Astrocyte of the spinal cord (primary cell): ENCODE measurements around the gene FAM98C.

Experiments
- DNase-seq: peaks from one replicate; pipeline ENCODE4 v3.0.0; 2011; ENCODE audit warnings: low read depth, low spot score
- H3K4me3 ChIP-seq: 2 replicates; pipeline ENCODE4 v1.5.1; 2011; ENCODE audit warnings: low read depth, mild to moderate bottlenecking, low read length, moderate library complexity
- in situ Hi-C: cut with HindIII; loops from 2 replicates; pipeline ENCODE4 v1.10.0; 2017; ENCODE audit warnings: low sequenced_read_pairs
- TF ChIP-seq, protein P1 (sequence below): IDR thresholded peaks from 2 replicates; pipeline ENCODE4 v1.5.1; 2012; ENCODE audit warnings: low read depth, mild to moderate bottlenecking, low read length, inconsistent platforms

FAM98C gene

DNA sequence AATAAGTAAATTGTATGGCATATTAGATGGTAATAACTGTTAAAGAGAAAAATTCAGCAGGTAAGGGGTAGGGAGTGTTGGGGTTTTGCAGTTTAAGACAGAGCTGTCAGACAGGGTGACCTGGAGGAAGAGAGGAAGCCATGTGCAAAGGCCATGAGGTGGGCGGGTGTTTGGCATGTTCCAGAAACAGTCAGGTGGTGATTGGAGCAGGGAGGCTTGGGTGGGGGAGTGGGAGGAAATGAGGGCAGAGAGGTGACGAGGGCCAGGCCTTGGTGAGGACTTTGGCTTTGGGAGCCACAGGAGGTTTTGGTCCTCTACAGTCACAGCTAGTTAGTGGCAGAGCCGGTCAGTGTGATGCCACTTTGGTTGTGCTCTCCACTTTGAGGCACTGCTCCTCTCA, 50.7 kb downstream of the FAM98C start:
- no peak for DNase-seq
- TF ChIP-seq, protein P1, sequence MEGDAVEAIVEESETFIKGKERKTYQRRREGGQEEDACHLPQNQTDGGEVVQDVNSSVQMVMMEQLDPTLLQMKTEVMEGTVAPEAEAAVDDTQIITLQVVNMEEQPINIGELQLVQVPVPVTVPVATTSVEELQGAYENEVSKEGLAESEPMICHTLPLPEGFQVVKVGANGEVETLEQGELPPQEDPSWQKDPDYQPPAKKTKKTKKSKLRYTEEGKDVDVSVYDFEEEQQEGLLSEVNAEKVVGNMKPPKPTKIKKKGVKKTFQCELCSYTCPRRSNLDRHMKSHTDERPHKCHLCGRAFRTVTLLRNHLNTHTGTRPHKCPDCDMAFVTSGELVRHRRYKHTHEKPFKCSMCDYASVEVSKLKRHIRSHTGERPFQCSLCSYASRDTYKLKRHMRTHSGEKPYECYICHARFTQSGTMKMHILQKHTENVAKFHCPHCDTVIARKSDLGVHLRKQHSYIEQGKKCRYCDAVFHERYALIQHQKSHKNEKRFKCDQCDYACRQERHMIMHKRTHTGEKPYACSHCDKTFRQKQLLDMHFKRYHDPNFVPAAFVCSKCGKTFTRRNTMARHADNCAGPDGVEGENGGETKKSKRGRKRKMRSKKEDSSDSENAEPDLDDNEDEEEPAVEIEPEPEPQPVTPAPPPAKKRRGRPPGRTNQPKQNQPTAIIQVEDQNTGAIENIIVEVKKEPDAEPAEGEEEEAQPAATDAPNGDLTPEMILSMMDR: no peak
- in situ Hi-C loops: no loop called here
- H3K4me3 ChIP-seq: no peak overlapping the region

DNA sequence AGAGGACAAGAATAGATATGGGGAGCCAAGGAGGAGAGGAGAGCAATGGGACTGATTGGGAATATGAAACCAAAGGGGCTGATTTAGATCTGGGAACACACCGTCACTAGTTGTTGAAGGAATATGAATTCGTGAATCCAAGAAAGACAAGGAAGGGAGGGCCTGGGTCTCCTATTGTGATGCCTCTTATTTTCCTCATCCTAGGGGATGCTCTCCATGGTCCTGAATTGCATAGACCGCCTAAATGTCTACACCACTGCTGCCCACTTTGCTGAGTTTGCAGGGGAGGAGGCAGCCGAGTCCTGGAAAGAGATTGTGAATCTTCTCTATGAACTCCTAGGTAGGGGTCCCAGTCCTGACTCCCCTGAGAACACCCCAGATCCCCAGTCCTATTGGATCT, 52.1 kb downstream of the FAM98C start:
- in situ Hi-C loops: no loop called here
- no peak overlapping the region for H3K4me3 ChIP-seq
- TF ChIP-seq, protein P1: no peak
- no peak for DNase-seq

DNA sequence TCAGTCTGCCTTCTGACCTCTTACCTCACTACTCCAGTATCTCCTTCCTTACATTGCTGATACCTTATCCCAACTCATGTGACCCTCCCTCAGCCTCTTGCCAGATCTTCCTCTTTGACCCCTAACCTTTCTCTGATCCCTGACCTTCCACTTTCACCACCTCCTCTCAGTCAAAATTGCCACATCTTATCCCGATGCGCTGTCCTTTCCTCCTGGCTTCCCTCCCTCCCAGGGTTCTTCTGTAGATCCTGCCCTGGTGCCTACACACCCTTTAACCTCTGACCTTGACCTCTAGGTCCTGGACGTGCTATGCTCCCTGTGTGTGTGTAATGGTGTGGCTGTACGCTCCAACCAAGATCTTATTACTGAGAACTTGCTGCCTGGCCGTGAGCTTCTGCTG, 54.3 kb downstream of the FAM98C start:
- no peak for DNase-seq
- in situ Hi-C loops: no loop called here
- TF ChIP-seq, protein P1: no peak
- no peak overlapping the region for H3K4me3 ChIP-seq

DNA sequence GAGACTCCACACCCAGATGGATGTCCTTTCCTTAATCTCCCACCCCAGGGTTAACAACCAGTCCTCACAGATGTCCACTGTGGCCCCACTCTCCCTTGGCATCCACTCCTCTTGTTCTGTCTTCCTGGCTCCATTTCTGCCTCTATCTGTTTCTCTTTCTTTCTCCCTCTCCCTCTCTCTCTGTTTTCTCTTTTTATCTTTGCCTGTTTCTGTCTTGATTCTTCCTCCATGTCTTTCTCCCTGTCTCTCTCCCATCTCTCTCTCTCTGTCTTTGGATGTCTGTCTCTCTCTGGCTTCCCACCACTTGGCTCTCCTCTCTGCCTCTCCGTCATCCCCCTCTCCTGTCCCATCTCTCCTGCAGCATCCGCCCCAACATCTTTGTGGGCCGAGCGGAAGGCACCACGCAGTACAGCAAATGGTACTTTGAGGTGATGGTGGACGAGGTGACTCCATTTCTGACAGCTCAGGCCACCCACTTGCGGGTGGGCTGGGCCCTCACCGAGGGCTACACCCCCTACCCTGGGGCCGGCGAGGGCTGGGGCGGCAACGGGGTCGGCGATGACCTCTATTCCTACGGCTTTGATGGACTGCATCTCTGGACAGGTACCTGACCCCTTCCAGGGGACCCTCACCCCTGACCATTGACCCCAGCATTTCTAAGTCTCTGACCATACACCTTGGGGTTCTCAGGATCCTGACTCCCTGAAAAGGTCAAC, 55.0 kb downstream of the FAM98C start:
- in situ Hi-C loops: no loop called here
- TF ChIP-seq, protein P1: no peak
- no peak for DNase-seq
- no peak overlapping the region for H3K4me3 ChIP-seq
